Memory B cell (primary cell): ENCODE measurements around the gene TRAPPC1.
A peak's percentile ranks its signal among the peaks of the same experiment; 100 is the strongest.
"Not testable (repeated sequence)": the region's sequence is repeated elsewhere in the genome, so short reads cannot be mapped to it uniquely, and the experiment has no call there.

Experiments used
- ATAC-seq: fragments of 150-1000 bp; cut with Tn5 transposase; 2 replicates; pipeline ENCODE4 v1.10.0; 2021; ENCODE audit warnings: low read depth, mild to moderate bottlenecking, moderate library complexity
- DNase-seq, 2 donors: peaks; one replicate each; pipeline ENCODE4 v3.0.0; 2022; ENCODE audit warnings: low spot score in 2 of 2
- H3K27ac Mint-ChIP-seq: one replicate; pipeline ENCODE4 v1.8.0; 2022; ENCODE audit warnings: mild to moderate bottlenecking, moderate library complexity, mixed read lengths
- H3K27me3 Mint-ChIP-seq: one replicate; pipeline ENCODE4 v1.8.0; 2022; ENCODE audit warnings: mixed read lengths
- H3K36me3 Mint-ChIP-seq: one replicate; pipeline ENCODE4 v1.8.0; 2022; ENCODE audit warnings: mild to moderate bottlenecking, mixed read lengths
- H3K4me1 Mint-ChIP-seq: one replicate; pipeline ENCODE4 v1.8.0; 2022; ENCODE audit warnings: mixed read lengths
- H3K4me3 Mint-ChIP-seq: one replicate; pipeline ENCODE4 v1.8.0; 2022; ENCODE audit warnings: mild to moderate bottlenecking, moderate library complexity, mixed read lengths
- H3K9me3 Mint-ChIP-seq: one replicate; pipeline ENCODE4 v1.8.0; 2022; ENCODE audit warnings: mixed read lengths

TRAPPC1 gene

DNA sequence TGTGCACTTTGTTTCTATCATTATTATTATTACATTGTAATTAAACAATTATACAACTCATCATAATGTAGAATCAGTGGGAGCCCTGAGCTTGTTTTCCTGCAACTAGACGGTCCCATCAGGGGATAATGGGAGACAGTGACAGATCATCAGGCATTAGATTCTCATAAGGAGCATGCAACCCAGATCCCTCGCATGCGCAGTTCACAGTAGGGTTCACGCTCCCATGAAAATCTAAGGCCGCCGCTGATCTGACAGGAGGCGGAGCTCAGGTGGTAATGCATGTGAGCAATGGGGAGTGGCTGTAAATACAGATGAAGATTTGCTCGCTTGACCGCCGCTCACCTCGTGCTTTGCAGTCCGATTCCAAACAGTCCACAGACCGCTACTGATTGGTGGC, 21.5 kb upstream of the TRAPPC1 start:
- ATAC-seq, H3K4me3 Mint-ChIP-seq, H3K27ac Mint-ChIP-seq, DNase-seq, H3K9me3 Mint-ChIP-seq, H3K27me3 Mint-ChIP-seq, H3K4me1 Mint-ChIP-seq: not testable (repeated sequence)
- H3K36me3 Mint-ChIP-seq: peaks cover 11% of the 10 kb centered on the region

DNA sequence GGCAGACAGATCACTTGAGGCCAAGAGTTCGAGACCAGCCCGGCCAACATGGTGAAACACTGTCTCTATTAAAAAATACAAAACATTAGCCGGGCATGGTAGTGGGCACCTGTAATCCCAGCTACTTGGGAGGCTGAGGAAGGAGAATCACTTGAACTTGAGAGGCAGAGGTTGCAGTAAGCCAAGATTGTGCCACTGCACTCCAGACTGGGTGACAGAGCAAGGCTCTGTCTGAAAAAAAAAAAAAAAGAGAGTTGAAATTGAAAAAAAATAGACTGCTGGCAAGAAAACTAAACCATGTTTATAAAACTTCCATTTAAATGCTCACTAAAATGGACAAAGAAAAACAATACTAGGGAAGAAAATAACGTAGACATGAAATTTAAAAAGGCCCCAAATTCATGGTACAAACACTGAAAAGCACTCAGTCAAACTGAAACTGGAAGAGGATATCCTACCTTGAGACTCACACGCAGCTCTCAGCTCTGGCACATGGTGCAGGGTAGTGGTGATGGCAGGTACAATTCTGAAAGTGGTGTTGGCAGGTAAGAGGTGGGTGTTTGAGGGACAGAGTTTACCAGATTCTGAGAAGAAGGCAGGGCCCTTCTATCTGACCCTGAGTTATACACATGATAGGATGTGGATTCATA, 19.5 kb upstream of the TRAPPC1 start:
- no peak overlapping the region for H3K4me3 Mint-ChIP-seq
- ATAC-seq (peak; percentile 99), DNase-seq (peak in 1 of 2 donors; percentile 16)
- H3K4me1 Mint-ChIP-seq: peaks cover 4% of the 10 kb centered on the region
- peaks cover 22% of the 10 kb centered on the region for H3K36me3 Mint-ChIP-seq
- H3K27ac Mint-ChIP-seq: peak overlapping the region; percentile 76
- no peaks in the 10 kb centered on the region for H3K9me3 Mint-ChIP-seq
- H3K27me3 Mint-ChIP-seq: no peaks in the 10 kb centered on the region

DNA sequence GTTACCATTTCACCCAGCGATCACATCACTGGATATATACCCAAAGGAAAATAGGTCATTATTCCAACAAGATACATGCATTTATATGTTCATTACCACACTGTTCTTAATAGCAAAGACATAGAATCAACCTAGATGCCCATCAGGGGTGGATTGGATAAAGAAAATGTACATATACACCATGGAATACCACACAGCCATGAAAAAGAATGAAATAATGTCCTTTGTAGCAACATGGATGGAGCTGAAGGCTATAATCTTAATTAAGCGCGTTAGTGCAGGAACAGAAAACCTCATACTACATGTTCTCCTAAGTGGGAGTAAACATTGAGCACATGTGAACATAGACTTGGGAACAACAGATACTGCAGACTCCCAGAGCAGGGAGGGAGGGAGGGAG, 18.8 kb upstream of the TRAPPC1 start:
- H3K27ac Mint-ChIP-seq: no peak overlapping the region
- ATAC-seq (no peak), DNase-seq (no peak)
- H3K36me3 Mint-ChIP-seq: peaks cover 27% of the 10 kb centered on the region
- no peak overlapping the region for H3K4me3 Mint-ChIP-seq
- no peaks in the 10 kb centered on the region for H3K27me3 Mint-ChIP-seq
- H3K4me1 Mint-ChIP-seq: peaks cover 5% of the 10 kb centered on the region
- no peaks in the 10 kb centered on the region for H3K9me3 Mint-ChIP-seq

DNA sequence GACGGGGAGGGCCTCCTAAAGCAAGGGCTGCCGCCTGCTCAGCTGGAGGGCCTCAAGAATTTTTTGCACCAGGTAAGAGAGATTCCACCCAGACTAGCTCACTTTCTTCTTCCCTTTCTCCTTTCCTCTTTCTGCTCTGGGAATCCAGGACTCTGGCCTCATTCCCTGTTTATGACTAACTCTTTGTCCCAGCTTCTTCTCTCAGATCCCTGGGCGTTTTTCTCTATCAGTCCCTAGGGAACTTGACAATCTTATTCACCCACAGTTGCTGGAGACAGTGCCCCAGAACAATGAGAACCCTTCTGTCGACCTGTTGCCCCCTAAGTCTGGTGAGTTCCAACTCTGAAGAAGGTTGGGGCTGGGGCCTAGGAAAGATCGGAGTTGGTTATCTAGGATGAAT, 15.9 kb upstream of the TRAPPC1 start:
- ATAC-seq (no peak), DNase-seq (no peak)
- Mint-ChIP-seq H3K36me3 (peaks cover 39% of the 10 kb centered on the region), H3K4me3 (no peak overlapping the region), H3K4me1 (peaks cover 6% of the 10 kb centered on the region), H3K27me3 (no peaks in the 10 kb centered on the region), H3K9me3 (no peaks in the 10 kb centered on the region), H3K27ac (no peak overlapping the region)

DNA sequence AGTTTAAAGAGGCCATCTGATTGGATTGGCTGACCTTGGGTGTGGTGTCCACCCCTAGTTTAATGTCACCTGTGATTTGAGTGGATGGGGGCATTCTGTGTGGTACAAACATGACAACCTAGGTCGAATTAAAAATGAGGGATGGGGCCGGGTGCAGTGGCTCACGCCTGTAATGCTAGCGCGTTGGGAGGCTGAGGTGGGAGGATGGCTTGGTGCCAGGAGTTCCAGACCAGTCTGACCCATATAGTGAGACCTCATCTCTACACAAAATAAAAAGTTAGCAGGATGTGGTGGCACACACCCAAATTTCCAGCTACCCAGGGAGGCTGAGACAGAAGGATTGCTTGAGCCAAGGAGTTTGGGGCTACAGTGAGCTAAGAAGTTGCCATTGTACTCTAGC, 14.7 kb upstream of the TRAPPC1 start:
- Mint-ChIP-seq H3K27ac (no peak overlapping the region), H3K27me3 (no peaks in the 10 kb centered on the region), H3K9me3 (no peaks in the 10 kb centered on the region), H3K36me3 (peaks cover 39% of the 10 kb centered on the region), H3K4me3 (no peak overlapping the region), H3K4me1 (peaks cover 4% of the 10 kb centered on the region)
- DNase-seq (no peak), ATAC-seq (no peak)

DNA sequence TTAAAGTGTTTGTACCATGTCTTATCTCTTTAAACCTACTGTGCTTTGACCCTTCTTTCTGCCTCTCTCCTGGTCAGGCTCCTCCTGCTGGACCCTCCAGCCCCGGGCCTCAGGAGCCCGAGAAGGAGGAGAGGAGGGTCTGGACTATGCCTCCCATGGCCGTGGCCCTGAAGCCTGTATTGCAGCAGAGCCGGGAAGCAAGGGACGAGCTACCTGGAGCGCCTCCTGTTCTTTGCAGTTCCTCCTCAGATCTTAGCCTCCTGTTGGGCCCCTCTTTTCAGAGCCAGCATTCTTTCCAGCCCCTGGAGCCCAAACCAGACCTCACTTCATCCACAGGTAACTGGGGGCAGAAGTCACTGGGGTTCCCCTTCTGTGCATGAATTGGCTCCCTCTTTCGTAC, 13.9 kb upstream of the TRAPPC1 start:
- no peak for DNase-seq
- no peaks in the 10 kb centered on the region for H3K9me3 Mint-ChIP-seq
- peaks cover 2% of the 10 kb centered on the region for H3K4me1 Mint-ChIP-seq
- H3K4me3 Mint-ChIP-seq: no peak overlapping the region
- H3K27ac Mint-ChIP-seq: no peak overlapping the region
- peaks cover 42% of the 10 kb centered on the region for H3K36me3 Mint-ChIP-seq
- no peaks in the 10 kb centered on the region for H3K27me3 Mint-ChIP-seq
- ATAC-seq: no peak

DNA sequence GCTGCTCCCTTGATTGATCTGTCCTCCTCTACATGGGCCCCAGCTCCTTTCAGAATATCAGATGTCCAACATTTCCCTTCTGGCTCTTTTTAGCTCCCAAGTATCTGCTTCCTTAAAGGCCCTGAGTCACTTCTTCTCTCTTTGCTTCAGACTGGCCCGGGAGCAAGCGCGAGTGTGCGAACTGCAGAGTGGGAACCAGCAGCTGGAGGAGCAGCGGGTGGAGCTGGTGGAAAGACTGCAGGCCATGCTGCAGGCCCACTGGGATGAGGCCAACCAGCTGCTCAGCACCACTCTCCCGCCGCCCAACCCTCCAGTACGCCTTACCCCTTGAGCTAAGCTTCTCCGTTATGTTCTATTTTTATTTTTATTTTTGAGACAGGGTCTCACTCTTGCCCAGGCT, 12.6 kb upstream of the TRAPPC1 start:
- Mint-ChIP-seq H3K9me3 (no peaks in the 10 kb centered on the region), H3K27ac (no peak overlapping the region), H3K36me3 (peaks cover 49% of the 10 kb centered on the region), H3K4me3 (no peak overlapping the region), H3K27me3 (no peaks in the 10 kb centered on the region), H3K4me1 (peaks cover 2% of the 10 kb centered on the region)
- DNase-seq: no peak
- ATAC-seq: no peak

DNA sequence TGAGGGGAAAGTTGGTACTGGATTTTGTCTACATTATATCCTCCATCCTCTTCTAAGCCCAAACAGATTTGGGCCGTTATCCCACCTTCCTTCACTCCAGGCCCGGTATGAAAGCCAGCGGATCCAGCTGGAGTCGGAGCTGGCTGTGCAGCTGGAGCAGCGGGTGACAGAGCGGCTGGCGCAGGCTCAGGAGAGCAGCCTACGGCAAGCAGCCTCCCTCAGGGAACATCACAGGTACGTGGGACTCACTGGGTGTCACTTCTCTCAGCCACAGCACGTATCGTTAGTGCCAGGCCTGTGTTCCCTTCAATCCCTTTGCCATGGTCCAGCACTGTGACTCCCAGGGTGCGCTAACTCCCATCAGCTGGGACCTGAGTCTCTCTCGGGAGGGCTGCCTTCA, 11.5 kb upstream of the TRAPPC1 start:
- Mint-ChIP-seq H3K36me3 (peaks cover 42% of the 10 kb centered on the region), H3K9me3 (no peaks in the 10 kb centered on the region), H3K27me3 (no peaks in the 10 kb centered on the region), H3K27ac (no peak overlapping the region), H3K4me3 (no peak overlapping the region), H3K4me1 (peaks cover 2% of the 10 kb centered on the region)
- DNase-seq (no peak), ATAC-seq (no peak)

DNA sequence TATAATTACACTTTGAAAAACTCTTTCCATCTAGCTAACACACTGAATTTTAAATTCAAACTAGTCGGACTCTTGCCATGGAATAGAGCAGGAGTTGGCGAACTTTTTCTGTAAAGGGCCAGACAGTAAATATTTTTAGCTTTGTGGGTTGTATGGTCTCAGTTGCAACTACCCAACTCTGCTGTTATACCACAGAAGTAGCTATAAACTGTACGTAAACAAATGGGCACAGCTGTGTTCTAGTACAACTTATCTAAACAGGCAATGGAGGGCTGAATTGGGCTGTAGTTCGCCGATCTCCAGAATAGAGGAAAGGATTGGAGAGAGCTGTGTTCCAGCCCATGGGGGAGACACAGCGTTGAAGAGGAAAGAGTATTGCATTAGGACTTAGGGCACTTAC, 9.0 kb upstream of the TRAPPC1 start:
- peaks cover 32% of the 10 kb centered on the region for H3K36me3 Mint-ChIP-seq
- H3K27me3 Mint-ChIP-seq: no peaks in the 10 kb centered on the region
- H3K27ac Mint-ChIP-seq: no peak overlapping the region
- no peak overlapping the region for H3K4me3 Mint-ChIP-seq
- DNase-seq (no peak), ATAC-seq (no peak)
- no peaks in the 10 kb centered on the region for H3K9me3 Mint-ChIP-seq
- H3K4me1 Mint-ChIP-seq: peaks cover 2% of the 10 kb centered on the region

DNA sequence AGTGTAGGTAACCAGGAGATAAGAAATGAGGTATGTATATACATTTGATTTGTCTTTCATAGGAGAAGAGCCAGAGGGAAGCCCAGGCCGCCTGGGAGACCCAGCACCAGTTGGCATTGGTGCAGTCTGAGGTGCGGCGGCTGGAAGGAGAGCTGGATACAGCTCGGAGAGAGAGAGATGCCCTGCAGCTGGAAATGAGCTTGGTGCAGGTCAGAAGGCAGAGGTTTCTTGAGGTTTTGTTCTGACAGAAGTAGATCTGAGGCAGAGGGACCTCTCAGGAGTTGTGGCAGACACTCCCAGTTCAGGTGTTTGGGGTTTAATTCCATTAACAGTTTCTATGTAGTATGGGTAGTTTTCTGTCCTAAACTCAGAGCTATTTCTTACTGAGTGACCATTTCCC, 8.3 kb upstream of the TRAPPC1 start:
- H3K9me3 Mint-ChIP-seq: no peaks in the 10 kb centered on the region
- H3K36me3 Mint-ChIP-seq: peaks cover 31% of the 10 kb centered on the region
- no peak for ATAC-seq
- H3K4me3 Mint-ChIP-seq: no peak overlapping the region
- no peaks in the 10 kb centered on the region for H3K4me1 Mint-ChIP-seq
- no peak overlapping the region for H3K27ac Mint-ChIP-seq
- no peak for DNase-seq
- H3K27me3 Mint-ChIP-seq: no peaks in the 10 kb centered on the region

DNA sequence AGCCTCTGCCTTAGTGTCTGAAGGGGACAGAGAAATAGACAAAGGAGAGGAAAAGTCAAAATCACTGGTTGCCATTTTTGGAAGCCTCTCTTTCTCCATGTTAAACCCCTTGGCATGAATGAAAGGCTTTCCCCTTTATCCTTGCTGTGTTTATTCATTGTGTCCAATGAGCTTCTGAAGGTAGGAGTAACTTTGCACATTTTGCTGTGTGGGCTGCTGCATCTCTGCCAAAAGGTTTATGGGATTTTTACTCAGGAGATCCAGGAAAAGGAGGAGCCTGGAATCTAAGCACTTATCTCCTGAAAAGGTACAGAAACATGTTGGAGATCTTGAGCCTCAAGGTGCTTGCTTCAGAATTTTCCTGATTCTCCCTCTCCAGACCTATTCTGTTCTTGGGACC, 4.1 kb upstream of the TRAPPC1 start:
- H3K27me3 Mint-ChIP-seq: no peaks in the 10 kb centered on the region
- H3K27ac Mint-ChIP-seq: no peak overlapping the region
- DNase-seq (no peak), ATAC-seq (no peak)
- no peaks in the 10 kb centered on the region for H3K9me3 Mint-ChIP-seq
- H3K36me3 Mint-ChIP-seq: peaks cover 20% of the 10 kb centered on the region
- no peak overlapping the region for H3K4me3 Mint-ChIP-seq
- peaks cover 19% of the 10 kb centered on the region for H3K4me1 Mint-ChIP-seq

DNA sequence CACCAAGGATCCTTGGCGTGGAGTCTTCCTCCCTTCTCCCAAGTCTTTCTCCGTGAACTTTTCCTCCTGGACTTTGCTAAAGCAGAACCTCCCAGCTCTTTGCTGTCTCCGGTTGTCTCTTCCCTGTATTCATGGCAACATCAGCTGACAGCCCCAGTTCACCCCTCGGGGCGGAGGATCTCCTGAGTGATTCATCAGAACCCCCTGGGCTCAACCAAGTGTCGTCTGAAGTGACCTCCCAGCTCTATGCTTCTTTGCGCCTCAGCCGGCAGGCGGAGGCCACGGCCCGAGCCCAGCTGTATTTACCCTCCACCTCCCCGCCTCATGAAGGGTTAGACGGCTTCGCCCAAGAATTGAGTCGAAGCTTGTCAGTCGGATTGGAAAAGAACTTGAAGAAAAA, 1.2 kb upstream of the TRAPPC1 start:
- ATAC-seq (no peak), DNase-seq (no peak)
- H3K36me3 Mint-ChIP-seq: peaks cover 9% of the 10 kb centered on the region
- H3K4me3 Mint-ChIP-seq: peak overlapping the region; percentile 92
- H3K9me3 Mint-ChIP-seq: no peaks in the 10 kb centered on the region
- H3K4me1 Mint-ChIP-seq: peaks cover 20% of the 10 kb centered on the region
- no peaks in the 10 kb centered on the region for H3K27me3 Mint-ChIP-seq
- peak overlapping the region; percentile 92 for H3K27ac Mint-ChIP-seq

DNA sequence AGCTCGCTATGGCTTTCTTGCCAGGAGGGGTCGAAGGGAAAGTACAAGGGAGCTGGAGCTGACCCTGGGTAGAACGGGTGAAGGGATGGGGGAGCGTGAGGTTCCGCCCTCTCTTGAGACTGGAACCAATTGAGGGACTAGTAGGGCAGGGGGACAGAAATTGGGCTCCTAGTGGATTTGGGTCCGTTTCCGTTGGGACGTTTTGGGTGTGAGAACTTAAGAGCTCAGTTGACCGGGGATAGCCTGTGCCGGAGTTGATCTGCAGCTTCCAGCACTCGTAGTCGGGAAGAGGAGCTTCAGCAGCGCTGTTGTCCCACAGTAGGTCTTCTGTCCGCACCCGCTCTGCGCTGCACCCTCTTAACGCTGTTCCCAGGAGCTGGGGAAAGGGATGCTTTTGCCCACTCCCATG, 741 bp upstream of the TRAPPC1 start:
- peak overlapping the region; percentile 92 for H3K4me3 Mint-ChIP-seq
- no peaks in the 10 kb centered on the region for H3K9me3 Mint-ChIP-seq
- peak overlapping the region; percentile 92 for H3K27ac Mint-ChIP-seq
- peak in 1 of 2 donors; percentile 32 for DNase-seq
- peaks cover 20% of the 10 kb centered on the region for H3K4me1 Mint-ChIP-seq
- H3K27me3 Mint-ChIP-seq: no peaks in the 10 kb centered on the region
- H3K36me3 Mint-ChIP-seq: peaks cover 10% of the 10 kb centered on the region
- ATAC-seq: peak; percentile 10

DNA sequence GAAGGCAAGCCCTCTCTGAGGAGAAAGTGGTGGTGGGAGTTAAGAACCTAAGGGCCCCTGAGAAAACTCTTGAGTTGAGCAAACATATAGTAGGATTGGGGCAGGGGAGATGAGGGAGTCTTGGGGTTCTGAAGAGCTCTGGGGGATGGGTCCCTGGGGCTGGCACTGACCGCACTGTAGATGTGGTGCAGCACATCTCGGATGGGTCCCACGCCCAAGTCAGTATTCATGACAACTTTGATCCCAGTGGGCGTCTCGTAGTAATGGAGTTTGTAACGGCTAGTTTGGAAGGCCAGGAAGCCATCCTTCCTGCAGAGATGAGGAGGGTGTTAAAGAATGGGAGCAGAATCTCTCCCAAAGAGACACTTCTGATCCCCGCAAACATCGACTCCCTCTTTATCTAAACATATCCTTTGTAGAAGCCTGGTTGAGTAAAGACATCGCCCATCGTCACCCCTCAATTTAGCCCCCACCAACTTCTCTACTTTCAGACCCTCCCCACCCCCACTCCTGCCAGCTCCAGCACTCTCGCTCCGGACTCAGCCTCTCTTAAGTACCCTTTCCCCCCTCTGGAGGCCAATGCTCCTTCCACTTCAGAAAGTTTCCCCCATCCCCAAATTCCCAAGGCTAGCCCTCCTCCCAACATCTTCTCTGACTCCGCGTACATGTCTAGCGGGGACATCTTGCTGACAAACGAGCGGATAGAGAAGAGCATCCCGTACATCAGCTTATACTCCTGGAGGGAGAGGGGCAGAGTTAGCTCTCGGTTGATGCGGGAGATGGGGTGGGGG, 710 bp downstream of the TRAPPC1 start:
- Mint-ChIP-seq H3K36me3 (peaks cover 6% of the 10 kb centered on the region), H3K27me3 (no peaks in the 10 kb centered on the region), H3K27ac (peak overlapping the region; percentile 92), H3K4me1 (peaks cover 20% of the 10 kb centered on the region), H3K4me3 (peak overlapping the region; percentile 92), H3K9me3 (no peaks in the 10 kb centered on the region)
- no peak for ATAC-seq
- DNase-seq: no peak
